ENCODE measurements around the gene KANK4.

Gene KANK4

GRCh38 chr1:62337706-62338631 is 18.7 kb upstream of the KANK4 start:
- no peak for DNase-seq (ENCODE audit: extremely low read depth in 1 of 2, low read depth in 1 of 2)

DNA sequence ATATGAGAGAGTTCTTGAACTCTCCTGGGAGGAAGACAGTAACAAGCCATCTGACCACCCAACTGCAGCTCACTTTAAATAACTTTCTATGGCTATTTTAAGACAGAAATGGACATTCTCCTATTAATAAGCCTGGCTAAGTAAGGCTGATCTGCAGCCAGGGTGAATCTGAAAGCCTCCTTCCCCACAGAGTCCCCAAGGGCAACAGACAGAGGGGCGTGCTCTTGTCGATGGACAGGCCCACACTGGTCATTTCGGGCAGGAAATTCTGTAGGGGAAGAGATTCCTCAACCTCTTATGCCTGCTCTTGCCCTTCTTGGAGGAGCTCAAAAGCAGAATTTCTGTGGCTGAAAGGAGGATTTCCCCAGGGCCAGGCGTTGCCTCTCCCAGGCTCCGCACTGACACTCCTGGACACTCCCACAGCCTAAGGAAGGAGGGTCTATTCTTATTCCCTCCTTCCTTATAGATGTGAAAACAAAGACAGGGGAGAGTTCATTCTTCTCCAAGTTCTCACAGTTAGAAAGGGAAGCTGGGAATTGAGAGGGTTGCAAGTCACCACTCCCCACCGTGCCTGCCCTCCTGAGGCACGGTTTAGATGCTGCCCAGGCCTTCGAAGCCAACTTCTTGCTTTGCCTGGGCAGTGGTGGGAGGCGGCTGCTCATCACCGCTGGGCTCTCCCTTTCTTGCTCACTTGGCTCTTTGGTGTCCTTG is 17.9 kb upstream of the KANK4 start:
- DNase-seq (ENCODE audit: extremely low read depth in 1 of 2, low read depth in 1 of 2), result no peak

DNA sequence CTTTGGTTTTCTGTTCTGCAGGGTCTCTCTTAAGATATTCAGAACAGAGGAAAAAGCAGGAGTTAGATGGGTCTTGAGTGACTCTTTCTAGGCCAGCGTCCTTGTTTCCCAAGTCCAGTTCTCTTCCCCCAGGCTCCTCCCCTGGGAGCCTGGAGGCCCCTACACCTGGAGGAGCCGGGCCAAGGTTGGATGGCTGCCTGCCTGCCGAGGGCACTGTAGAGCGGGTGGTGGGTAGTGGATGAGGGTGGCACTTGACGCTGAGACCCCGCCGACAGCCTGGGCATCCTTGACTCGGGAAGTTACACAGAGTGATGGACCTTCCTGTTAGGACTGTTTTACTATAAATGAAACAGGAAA is 17.4 kb upstream of the KANK4 start:
- DNase-seq (ENCODE audit: extremely low read depth in 1 of 2, low read depth in 1 of 2), result no peak

- no peak for DNase-seq (ENCODE audit: extremely low read depth in 1 of 2, low read depth in 1 of 2)
Observed at GRCh38 chr1:62335656-62336055, 16.4 kb upstream of the KANK4 start.

- no peak for DNase-seq (ENCODE audit: extremely low read depth in 1 of 2, low read depth in 1 of 2)
Observed at GRCh38 chr1:62334434-62334985, 15.3 kb upstream of the KANK4 start.

- DNase-seq (ENCODE audit: extremely low read depth in 1 of 2, low read depth in 1 of 2), result no peak
Observed at GRCh38 chr1:62333441-62333840, 14.2 kb upstream of the KANK4 start.

DNA sequence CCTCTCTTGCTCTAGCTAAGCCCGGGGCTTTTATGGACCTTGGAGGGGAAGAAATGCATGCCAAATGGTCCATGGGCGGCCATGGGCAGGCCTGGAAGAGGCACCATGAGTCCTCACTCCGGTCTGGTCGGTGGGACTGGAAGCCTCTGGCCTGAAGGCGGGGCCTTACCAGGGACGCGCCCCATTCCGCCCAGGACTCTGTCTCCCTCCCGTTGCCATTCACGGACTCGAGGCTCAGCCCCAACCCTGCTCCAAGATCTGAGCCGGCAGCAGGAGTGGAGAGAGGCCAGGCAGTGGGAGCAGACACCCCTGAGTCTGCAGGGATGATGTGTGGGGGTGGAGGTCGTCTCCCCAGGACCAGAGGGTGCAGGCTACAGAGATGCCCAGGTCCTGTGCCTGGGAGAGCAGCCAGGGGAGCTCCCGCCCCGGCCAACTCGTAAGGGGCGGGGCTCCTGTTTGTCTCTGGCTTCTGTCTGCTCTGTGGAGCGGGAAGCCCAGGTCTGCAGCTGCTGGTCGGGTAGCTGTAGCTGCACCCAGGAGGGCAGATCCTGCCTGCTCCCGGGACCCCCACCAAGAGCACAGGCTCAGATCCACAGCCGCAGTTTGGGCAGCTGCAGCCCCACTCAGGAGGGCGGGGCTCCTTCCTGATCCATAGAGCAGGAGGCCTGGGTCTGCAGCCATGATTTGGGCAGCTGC is 8.3 kb upstream of the KANK4 start:
- DNase-seq (ENCODE audit: extremely low read depth in 1 of 2, low read depth in 1 of 2), result no peak

DNA sequence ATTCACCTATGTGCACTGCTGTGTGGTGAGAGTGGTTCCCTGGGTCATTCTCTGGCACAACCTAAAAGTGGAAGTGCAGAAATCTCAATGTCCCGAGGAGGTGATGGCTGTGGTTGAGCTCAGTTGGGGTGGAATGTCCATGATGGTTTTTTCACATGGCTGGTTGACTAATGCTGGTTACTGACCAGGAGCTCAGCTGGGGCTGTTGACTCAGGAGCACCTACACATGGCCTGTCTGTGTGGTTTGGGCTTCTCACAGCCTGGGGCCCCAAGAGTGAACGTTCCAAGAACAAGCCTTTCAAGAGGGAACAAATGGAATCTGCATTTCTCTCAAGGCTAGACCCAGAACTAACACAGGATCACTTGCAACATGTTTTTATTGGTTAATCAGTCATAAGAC is 6.4 kb upstream of the KANK4 start:
- DNase-seq (ENCODE audit: extremely low read depth in 1 of 2, low read depth in 1 of 2), result no peak

GRCh38 chr1:62325081-62325480 is 5.8 kb upstream of the KANK4 start:
- DNase-seq (ENCODE audit: extremely low read depth in 1 of 2, low read depth in 1 of 2), result no peak

DNA sequence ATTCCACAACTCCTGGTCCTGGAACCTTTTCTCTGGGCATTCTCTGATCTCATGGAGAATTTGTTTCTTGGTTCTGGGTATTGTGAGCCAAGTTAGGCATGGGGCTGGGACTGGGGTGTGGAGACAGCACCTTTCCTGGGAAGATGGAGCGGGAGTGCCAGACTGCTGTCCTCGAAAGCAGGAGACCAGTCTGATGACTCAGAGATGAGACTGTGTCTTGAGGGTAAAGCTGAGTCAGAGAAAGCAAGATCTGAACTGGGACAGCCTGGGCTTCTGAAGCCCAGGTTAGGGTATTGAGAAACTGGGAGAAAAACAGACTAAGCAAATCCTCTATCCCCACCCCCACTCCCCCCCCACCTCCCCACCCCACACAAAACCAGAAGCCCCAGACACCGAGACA is 2.2 kb upstream of the KANK4 start:
- no peak for DNase-seq (ENCODE audit: extremely low read depth in 1 of 2, low read depth in 1 of 2)

DNA sequence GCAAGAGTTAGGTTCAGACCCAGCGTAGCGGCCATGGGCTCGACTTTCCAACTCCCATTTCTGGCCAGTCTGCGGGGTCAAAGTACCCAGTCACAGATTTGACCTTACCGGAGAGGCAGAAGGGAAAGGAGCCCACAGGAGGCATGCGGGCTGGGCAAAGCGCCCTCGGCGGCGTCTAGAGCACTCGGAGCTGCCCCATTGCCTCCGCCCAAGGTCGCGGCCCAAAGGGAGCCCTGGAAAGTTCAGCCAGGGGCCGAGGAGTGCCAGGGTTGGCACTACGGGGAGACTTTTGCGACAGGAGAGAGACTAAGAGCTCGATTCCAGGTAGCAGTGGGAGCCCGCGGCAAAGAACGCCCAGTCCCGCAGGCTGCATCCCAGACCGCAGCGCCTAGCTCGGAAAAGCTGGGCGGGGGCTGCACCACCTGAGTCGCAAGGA is 896 bp downstream of the KANK4 start:
- no peak for DNase-seq (ENCODE audit: extremely low read depth in 1 of 2, low read depth in 1 of 2)

DNA sequence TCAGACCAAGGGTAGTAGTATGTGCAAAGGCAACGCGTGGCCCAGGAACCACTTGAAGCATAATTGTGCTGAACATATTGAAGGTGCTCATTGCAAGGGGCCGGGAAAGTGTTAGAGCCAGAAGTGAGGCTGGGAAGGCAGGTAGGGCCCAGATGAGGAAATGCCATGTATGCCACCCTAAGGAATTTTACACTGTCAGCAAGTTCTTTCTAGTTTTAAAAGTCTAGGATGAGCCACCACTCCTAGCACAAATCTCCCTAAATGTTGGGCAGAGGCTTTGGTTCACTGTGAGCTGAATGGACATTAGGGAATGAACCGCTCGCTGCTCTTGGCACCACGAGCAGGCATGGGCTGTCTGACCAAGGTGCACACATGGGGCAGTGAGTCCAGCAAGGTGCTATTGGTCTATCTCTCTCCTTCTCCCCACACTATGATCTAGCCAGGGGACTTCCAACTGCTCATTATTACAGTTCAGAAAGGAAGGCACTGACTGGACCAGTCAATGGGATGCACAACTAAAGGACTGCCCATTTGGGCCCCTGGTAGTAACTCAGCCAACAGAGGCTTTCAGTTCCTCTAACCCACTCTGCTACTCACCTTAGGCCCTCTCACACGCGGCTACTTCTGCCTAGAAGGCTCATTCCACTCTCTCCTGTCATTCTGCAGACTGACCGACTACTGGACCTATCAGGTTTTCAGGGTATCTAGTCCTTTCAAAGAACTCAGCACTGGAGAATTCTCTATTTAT is 2.0 kb downstream of the KANK4 start:
- no peak for DNase-seq (ENCODE audit: extremely low read depth in 1 of 2, low read depth in 1 of 2)

DNA sequence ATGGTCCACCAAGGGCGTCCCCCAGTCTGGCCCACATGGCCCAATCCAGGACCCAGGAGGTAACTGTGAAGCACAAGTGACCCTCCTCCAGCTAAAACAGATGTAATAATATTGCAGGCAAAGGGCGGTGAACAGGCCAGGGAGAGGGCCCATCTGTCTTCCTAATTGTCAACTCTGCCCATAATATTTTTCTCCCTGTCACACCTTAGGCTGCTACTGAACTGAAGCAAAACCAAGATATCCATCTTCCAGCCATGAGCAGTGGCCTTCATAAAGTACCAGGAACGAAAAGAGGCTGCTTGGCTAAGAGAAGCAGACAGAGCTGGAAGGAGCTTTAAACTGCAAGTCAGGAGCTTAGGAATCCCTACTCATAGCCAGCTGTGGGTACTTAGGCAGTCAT is 3.1 kb downstream of the KANK4 start:
- DNase-seq (ENCODE audit: extremely low read depth in 1 of 2, low read depth in 1 of 2), result no peak

- DNase-seq (ENCODE audit: extremely low read depth in 1 of 2, low read depth in 1 of 2), result no peak
Observed at GRCh38 chr1:62315387-62315786, 3.8 kb downstream of the KANK4 start.

DNA sequence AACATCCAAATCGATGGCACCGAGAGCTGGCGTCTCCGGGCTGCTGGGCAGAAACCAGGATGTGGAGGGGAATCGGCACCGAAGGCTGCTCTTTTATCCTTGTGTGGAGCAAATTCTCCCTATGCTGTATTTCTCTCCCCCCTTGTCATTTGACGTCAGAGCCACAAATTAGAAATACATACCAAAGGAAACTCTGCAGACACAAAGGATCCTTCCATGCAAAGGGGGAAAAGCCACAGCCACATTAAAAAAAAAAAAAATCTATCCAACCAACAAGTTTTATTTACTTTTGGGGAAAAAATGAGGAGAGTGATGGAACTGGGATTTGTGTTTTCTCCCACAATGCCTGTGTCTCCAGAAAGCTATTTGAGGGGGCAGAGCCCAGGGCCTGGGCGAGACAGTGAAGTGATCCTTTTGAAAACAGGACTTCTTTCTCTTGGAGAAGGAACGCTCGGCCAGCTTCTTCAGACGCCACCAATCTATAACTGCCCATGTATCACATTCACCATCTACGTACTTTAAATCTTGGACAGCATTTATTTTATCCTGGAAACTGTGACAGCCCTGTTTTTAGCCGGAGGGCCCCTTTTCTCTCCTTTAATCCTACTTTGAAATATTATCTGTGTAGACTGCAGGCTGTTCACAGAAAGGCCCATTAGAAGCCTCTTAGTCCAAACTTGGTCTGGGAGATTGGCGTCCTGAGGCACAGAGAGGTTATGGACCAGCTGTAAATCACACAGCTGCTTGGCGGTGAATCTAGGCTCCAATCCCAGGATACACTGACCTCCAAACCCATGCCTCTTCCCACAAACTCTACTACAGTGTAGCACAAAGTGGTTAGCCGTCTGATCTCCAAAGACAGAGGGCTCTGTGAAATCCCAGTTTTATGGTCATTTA is 4.5 kb downstream of the KANK4 start:
- no peak for DNase-seq (ENCODE audit: extremely low read depth in 1 of 2, low read depth in 1 of 2)

DNA sequence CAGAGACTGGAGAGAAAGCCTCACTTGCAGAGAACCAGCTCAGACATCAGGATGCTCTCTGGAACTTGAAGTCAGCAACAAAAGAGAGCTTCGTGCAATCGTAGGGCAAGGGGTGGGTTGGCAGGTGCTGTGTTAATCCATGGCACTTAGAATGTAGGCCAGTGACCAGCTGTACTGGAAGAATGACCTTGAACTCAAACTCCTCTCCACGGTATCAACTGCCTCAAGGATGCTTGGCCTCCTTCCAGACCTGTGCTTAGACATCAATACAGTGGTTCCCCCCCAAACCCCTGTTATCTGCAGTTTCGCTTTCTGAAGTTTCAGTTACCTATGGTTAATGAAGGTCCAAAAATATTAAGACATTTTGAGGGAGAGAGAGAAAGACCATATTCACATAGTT is 6.5 kb downstream of the KANK4 start:
- no peak for DNase-seq (ENCODE audit: extremely low read depth in 1 of 2, low read depth in 1 of 2)

GRCh38 chr1:62311473-62311943 is 7.7 kb downstream of the KANK4 start:
- DNase-seq (ENCODE audit: extremely low read depth in 1 of 2, low read depth in 1 of 2), result no peak

- DNase-seq (ENCODE audit: extremely low read depth in 1 of 2, low read depth in 1 of 2), result no peak
Observed at GRCh38 chr1:62309906-62310305, 9.3 kb downstream of the KANK4 start.

DNA sequence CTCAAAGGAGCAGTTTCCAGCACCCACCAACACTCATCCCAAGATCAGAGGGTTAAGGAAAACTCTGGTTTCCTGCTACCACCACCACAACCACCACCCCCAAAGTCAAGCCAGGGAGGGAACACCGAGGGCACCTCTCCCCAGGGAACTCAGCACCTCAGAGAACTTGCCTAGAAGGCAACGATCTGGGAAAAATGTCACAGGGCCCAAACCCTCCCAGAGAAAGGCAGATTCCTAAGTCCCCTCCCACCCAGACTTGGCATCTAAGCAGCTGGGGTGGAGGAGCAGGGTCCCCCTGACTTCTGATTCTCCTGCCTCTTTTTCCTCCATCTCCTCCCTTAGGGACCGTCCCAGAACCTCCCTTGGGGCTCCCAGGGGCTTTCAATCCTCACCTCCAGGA is 10.6 kb downstream of the KANK4 start:
- DNase-seq (ENCODE audit: extremely low read depth in 1 of 2, low read depth in 1 of 2), result no peak

All from stimulated activated CD8-positive, alpha-beta memory T cell treated with anti-CD3 and anti-CD28 coated beads, Interleukin-7, amount 100 ng/mL, for 48 hours (primary cell).